HG03460 (cell line): ENCODE data around the gene ZCWPW1.
"Not testable (repeated sequence)": the region's sequence is repeated elsewhere in the genome, so short reads cannot be mapped to it uniquely, and the experiment has no call there.

ENCODE experiments used
- ATAC-seq: cut with Tn5 transposase; IDR thresholded peaks from one replicate; pipeline ENCODE4 v1.9.1; 2021; ENCODE audit not compliant: unreplicated experiment

Gene ZCWPW1

DNA sequence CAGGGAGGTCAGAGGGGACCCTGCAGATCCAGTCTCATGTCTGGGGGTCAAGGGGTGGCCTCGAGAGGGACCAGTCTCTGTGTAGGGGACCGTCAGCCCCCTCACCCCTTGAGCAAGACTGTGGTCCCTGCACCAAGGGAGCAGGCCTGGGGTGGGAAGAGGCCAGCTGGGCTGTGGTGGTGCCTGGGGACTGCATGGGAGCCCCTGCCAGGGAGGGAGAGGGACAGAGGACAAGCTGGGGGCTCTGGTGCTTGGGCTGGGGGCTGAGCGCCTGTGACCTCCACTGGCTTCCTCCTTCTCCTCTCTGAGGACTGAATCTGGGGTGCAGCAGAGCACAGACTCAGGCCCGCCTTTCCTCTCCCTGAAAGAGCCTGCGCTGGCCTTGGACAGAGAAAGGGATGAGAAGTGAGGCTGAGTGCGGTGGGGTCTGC, 71.4 kb downstream of the ZCWPW1 start:
- ATAC-seq, result no peak

DNA sequence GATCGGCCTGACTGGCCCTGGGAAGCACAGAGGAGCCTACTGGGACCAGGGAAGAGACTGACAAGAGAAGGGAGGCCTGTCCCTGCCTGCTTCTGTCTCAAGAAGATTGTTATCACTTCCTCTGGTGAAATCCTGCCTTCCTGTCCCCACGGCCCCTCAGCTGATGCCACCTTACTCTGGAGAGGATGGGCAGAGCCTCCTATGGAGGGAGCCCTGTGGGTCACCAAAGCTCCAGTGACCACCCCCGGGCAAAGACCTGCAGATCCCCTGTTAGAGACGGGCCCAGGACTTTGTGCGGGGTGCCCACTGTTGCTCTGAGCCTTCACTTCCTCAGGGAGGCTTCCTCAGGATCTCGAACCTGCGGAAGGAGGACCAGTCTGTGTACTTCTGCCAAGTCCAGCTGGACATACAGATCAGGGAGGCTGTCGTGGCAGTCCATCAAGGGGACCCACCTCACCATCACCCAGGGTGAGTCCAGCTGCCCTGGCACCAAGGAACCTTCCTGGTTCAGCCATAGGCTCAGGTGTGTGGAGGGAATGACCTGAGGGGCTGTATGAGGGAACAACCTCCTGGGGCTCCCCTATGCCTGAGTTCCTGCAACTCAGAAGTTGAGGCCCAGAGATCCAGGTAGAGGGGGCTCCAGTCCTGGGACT, 72.0 kb downstream of the ZCWPW1 start:
- ATAC-seq, result no peak

DNA sequence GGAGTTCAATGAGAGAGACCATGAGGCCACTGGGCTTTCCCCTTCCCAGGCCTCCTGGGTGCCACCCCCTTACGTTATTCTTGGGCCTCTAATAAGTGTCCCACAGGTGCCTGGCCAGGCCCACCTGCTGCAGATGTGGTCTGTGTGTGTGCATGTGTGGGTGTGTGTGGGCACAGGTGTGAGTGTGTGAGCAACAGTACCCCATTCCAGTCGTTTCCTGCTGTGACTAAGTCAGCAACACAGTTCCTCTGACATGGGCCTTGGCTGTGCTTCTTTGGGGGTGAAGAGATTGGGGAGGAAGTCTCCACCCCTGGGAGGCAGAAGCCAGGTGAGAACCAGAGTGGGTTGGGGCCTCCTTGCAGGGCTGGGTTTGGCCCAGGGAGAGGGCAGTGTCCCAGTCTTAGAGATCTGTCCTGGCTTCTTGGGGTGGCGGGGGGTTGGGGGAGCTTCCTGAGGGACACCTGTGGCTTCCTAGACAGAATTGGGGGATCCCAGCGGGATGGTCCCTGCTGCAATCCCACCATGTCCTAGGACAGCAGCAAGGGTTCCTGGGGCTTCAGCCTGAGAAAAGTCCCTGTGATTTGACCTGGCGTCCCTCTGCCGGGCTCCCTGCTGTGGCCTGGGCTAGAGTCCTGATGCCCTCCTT, 74.7 kb downstream of the ZCWPW1 start:
- ATAC-seq, result no peak

DNA sequence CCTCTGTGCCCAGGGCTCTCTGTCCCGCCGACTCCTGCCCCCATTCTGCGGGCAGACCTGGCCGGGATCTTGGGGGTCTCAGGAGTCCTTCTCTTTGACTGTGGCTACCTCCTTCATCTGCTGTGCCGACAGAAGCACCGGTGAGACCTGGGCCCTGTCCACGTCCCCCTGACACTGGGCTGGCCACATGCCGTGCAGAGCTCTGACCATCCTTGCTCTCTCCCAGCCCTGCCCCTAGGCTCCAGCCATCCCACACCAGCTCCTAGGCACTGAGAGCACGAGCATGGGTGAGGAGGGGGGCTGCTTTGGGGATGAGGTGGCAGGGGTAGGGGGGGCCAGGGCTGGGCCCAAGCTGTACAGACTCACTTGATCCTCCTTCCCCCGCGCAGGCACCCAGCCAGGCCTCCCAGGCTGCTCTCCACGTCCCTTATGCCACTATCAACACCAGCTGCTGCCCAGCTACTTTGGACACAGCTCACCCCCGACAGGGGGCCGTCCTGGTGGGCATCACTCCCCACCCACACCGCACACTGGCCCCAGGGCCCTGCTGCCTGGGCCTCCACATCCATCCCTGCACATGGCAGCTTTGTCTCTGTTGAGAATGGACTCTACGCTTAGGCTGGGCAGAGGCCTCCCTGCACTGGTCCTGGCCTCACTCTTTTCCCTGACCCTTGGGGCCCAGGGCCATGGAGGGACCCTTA, 75.4 kb downstream of the ZCWPW1 start:
- no peak for ATAC-seq

DNA sequence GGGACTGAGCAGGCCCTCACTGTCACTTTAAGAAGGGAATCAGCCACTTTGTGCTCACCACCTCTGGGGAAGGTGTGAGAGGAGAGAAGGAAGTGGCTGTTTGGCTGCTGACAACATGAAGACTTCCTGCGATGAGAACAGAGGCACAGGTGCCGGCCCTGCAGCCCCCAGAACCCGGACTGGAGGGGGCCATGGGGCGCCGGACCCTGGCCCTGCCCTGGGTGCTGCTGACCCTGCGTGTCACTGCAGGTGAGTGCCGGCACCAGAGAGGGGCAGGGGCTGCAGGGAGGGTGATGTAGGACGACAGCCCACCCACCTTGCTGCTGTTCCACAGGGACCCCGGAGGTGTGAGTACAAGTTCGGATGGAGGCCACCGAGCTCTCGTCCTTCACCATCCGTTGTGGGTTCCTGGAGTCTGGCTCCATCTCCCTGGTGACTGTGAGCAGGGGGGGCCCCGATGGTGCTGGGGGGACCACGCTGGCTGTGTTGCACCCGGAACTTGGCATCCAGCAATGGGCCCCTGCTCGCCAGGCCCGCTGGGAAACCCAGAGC, 76.2 kb downstream of the ZCWPW1 start:
- not testable (repeated sequence) for ATAC-seq

DNA sequence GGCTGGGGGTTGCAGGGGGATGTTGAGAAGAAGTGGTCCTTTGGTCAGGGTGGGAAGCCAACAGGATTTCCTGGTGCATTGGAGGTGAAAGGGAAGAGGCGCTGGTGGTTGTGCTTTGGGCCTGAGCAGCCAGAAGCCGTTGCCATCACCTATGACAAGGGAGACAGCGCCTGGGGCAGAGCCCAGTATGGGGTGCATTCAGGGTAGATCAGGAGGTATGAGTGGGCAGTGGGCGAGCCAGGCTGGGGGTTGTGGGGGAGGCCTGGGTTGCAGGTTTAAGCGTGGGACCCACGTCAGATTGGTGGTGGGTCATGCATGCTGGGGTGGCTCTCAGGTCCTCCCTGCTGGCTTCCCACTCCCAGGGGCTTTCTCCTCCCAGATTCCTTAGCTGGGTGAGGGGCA, 76.8 kb downstream of the ZCWPW1 start:
- ATAC-seq, result no peak
